ENCODE measurements around the gene BBC3.

BBC3 gene

GRCh38 chr19:47188507-47189033 lies 42.4 kb downstream of the BBC3 start:
- no peak for DNase-seq

GRCh38 chr19:47187797-47188196 lies 43.2 kb downstream of the BBC3 start:
- DNase-seq = no peak

- DNase-seq = no peak
Observed at GRCh38 chr19:47187335-47187655, 43.7 kb downstream of the BBC3 start.

GRCh38 chr19:47186446-47187334 lies 44.3 kb downstream of the BBC3 start:
- DNase-seq = peak; percentile 80

GRCh38 chr19:47183601-47184000 lies 47.4 kb downstream of the BBC3 start:
- DNase-seq = no peak

- DNase-seq = no peak
Observed at GRCh38 chr19:47179653-47180310, 51.2 kb downstream of the BBC3 start.

GRCh38 chr19:47176627-47177090 lies 54.3 kb downstream of the BBC3 start:
- peak; percentile 52 for DNase-seq

GRCh38 chr19:47176071-47176626 lies 54.9 kb downstream of the BBC3 start:
- no peak for DNase-seq

GRCh38 chr19:47172666-47173455 lies 58.1 kb downstream of the BBC3 start:
- DNase-seq = no peak
